ENCODE results near the gene USH2A.

DNA sequence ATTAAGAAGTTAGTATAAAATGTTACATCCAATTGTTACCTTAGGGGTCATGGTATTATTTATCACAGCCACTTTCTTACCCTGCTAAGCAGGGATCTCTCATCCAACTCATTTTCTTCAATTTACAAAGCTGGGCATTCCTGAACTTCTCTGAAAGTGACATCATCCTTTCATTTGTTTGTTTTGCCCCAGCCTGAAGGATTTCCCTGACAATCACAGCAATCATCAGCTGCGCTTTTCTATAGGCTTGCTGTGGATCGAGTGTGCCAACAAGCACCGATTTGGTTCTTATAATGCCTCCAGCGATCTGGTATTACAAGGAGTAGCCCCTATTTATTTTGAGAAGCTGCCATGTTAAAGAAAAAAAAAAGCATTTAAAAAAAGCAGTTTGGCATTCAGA lies 240.2 kb downstream of the USH2A start:
- TF ChIP-seq EZH2 (IDR thresholded peaks at IDR 0.05; ENCODE audit: insufficient read depth, low read length) = no peak
- TF ChIP-seq, protein P1, sequence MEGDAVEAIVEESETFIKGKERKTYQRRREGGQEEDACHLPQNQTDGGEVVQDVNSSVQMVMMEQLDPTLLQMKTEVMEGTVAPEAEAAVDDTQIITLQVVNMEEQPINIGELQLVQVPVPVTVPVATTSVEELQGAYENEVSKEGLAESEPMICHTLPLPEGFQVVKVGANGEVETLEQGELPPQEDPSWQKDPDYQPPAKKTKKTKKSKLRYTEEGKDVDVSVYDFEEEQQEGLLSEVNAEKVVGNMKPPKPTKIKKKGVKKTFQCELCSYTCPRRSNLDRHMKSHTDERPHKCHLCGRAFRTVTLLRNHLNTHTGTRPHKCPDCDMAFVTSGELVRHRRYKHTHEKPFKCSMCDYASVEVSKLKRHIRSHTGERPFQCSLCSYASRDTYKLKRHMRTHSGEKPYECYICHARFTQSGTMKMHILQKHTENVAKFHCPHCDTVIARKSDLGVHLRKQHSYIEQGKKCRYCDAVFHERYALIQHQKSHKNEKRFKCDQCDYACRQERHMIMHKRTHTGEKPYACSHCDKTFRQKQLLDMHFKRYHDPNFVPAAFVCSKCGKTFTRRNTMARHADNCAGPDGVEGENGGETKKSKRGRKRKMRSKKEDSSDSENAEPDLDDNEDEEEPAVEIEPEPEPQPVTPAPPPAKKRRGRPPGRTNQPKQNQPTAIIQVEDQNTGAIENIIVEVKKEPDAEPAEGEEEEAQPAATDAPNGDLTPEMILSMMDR (IDR thresholded peaks at IDR 0.05; ENCODE audit: insufficient read depth, low read depth, low read length) = no peak
